GM18907 (cell line): Measurements from ENCODE around the gene COPRS.

Experiments used
- ATAC-seq: cut with Tn5 transposase; IDR thresholded peaks from one replicate; pipeline ENCODE4 v1.9.1; 2021; ENCODE audit warnings: mild to moderate bottlenecking, moderate library complexity; ENCODE audit not compliant: unreplicated experiment

COPRS gene

GRCh38 chr17:31858642-31859486, at the start of gene COPRS:
COPRS (minus strand) TSS chr17:31859244; CDS start chr17:31859199, 45 bp downstream.
- ATAC-seq, result peak; percentile 64

DNA sequence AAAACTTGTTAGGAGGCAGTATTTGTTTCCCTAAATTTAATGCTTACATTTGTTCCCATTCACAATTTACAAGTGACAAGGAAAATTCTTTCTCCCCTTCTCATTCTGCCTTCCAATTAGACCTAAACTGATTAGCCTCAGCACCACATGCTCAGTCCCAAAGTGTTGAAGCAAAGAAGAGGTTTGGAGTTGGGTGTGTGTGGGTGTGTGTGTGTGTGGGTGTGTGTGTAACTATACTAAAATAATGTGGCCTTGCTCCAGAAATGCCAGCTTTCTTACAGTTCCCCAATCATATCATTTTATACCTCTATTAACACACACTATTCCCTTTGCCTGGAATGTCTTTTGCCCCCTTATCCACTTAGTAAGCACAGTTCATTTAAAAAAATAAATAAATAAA, 49.3 kb upstream of the COPRS start:
- ATAC-seq, result no peak

- ATAC-seq, result no peak
Measured at GRCh38 chr17:31907342-31907962, 48.4 kb upstream of the COPRS start.

DNA sequence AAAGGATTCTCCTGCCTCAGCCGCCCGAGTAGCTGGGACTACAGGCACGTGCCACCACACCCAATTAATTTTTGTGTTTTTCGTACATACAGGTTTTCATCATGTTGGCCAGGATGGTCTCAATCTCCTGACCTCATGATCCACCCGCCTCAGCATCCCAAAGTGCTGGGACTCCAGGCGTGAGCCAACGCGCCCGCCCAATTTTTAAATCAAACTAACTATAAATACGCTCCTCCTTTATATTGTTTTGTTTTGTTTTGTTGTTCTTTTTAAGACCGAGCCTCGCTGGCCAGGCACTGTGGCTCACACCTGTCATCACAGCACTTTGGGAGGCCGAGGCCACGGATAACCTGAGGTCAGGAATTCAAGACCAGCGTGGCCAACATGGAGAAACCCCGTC, 44.4 kb upstream of the COPRS start:
- no peak for ATAC-seq

DNA sequence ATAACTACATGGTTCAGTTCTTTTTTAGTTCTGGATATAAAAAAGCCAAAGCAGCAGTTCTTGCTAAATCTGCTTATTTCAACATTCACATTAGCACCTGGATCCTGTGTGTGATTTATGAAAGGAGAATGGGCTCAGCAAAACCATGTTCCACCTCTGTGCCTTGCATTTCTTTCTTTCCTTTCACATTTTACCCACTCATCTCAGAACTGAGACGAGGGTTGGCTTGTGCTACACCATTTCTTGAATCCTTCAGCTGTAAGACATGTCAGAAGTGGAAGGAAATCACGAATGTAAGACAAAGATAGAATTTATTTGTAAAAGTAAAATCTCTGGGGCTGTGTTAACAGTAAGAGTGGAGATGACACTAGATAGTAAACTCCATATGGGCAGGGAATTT, 43.6 kb upstream of the COPRS start:
- ATAC-seq, result no peak

DNA sequence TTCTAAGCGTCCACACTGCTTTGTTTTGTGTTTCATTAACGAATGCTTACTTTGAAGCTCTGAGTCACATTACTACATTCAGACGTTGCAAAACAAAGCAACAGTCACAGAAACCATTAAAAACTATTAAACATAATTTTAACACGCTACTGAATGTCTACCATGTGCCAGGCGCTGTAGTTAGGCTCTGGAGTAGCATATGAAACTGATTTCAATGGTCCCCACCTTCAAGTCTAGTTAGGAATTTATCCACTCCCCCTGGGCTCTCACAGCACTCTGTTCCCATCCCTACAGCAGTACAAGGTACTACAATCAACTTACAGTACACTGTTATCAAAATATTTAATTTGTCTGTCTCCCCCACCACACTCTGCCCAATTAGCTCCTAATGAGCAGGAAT, 41.8 kb upstream of the COPRS start:
- ATAC-seq, result no peak

DNA sequence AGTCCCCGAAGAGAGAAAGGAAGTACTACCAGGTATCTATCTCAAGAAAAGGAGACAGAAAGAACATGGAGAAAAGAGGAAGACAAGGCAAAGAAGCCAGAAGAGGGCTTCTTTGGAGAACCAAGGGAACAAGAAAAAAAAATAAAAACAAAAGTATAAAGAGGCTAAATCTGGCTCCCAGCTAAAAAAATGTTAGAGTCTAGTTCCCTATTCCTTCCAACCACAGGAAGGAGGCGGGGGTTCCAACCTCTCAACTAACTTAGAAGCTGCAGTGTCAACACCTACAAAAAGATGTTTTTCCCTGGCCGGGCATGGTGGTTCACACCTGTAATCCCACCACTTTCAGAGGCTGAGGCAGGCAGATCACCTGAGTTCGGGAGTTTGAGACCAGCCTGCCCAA, 29.1 kb upstream of the COPRS start:
- ATAC-seq, result no peak

DNA sequence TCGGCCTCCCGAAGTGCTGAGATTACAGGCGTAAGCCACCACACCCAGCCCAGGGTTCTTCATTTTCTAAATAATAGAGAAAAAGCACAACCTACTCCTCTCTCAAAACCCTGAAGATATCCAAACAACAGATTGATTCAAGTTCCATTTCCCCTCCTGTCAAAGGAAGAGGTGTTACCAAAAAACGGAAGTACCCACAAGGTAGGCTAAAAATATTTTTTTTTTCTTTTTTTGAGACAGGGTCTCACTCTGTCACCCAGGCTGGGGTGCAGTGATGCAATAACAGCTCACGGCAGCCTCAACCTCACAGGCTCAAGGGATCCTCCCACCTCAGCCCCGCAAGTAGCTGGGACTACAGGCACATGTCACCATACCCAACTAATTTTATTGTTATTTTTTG, 23.5 kb upstream of the COPRS start:
- no peak for ATAC-seq

- no peak for ATAC-seq
Measured at GRCh38 chr17:31880311-31880710, 21.3 kb upstream of the COPRS start.

GRCh38 chr17:31878703-31879073, 19.6 kb upstream of the COPRS start:
- ATAC-seq, result no peak

DNA sequence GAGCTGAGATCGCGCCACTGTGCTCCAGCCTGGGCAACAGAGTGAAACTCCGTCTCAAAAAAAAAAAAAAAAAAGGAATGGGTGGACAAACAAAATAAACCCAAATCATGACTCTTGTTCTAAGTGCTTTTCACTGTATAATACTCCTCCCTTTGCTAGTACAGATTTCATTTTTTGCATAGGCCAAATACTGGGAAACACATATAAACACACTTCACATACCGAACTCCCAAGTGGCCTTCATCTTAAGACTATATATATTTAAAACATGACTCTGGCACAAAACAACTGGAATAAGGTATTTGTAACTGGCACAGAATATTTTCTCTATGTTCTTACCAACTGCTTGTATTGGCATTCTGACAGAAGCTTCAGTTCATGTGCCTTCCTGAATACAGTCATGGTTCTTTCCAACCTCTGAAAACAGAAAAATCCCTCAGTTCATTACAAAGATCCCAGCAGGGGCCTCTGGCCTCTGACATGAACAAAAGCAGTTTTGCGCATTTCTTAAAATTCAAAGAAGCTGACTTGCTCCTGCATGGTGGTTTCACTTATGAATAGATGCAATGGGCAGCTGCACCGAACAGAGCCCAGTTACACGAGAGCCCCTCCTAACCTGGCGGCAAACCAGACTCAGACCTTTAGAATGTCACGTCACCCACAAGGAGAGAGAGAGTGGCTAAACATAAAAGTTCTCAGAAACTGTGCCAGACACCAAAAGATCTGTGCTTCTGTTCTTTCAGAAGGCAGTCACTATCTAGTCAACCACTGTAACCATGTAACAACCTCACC, 19.1 kb upstream of the COPRS start:
- no peak for ATAC-seq

DNA sequence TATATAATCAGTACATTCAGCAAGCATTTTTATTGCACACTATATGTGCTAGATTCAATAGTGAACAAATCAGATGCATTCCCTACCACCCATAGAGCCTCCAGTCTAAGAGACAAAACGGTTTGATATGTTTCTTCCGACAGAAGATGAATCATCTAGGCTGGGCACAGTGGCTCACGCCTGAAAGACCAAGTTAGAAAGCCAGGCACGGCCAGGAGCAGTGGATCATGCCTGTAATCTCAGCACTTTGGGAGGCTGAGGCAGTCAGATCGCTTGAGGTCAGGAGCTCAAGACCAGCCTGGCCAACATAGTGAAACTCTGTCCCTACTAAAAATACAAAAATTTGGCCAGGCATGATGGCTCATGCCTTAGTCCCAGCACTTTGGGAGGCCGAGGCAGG, 18.3 kb upstream of the COPRS start:
- no peak for ATAC-seq

- ATAC-seq, result no peak
Measured at GRCh38 chr17:31875081-31875480, 16.0 kb upstream of the COPRS start.

DNA sequence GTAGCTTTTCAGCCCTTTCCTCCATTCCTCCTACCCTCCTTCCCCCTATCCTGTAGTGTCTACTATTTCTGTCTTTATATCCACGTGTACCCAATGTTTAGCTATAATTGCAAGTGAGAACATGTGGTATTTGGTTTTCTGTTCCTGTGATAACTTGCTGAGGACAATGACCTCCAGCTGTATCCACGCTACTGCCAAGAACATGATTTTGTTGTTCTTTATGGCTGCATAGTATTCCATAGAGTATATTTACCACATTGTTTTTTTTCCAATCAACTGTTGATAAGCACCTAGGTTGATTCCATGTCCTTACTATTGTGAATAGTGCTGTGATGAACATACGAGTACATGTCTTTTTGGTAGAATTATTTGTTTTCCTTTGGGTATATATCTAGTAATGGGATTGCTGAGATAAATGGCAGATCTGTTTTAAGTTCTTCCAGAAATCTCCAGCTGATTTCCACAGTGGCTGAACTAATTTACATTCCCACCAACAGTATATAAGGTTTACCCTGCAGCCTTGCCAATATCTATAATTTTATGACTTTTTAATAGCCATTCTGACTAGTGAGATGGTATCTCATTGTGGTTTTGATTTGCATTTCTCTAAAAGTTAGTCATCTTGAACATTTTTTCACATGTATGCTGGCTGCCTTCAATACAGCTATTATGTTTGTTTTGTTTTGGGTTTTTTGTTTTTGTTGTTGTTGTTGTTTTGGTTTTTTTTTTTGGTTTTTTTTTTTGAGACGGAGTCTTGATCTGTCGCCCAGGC, 10.9 kb upstream of the COPRS start:
- ATAC-seq, result no peak

- no peak for ATAC-seq
Measured at GRCh38 chr17:31869031-31869430, 10.0 kb upstream of the COPRS start.

- ATAC-seq, result no peak
Measured at GRCh38 chr17:31859487-31860008, 504 bp upstream of the COPRS start.

DNA sequence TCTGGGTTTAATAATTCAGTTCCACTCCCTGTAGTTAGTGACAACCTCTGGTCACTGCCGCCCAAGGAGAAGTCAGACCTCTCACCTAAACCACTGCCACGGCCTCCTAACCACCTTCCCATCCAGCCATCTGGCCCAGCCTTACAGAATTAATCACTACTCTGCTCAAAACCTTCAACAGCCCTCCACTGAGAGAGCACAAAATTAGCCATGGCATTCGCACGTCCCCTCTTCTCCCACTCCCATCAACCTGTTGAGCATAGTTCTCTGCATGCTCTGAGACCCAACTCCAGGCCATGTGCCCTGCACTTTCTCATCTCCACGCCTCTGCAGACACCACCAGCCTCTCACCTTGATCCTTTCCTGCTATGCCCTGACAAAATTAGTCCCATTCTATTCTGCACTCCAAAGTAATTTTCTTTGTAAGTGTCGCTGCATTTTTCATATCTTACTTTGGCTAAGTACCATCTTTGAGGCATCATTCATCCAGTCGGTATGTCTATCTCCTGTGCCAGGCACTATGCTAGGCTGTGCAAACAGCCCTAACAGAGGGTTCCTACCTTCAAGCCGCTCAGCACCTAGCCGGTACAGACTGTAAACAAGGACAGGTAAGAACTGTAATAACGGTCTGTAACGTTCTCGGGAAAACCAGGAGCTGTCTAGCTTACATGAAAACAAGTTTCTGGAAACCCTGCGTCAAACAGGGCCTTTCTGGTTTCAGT, 963 bp downstream of the COPRS start:
- ATAC-seq, result peak; percentile 14

- no peak for ATAC-seq
Measured at GRCh38 chr17:31856750-31857149, 2.3 kb downstream of the COPRS start.

GRCh38 chr17:31854672-31855071, 4.4 kb downstream of the COPRS start:
- no peak for ATAC-seq

DNA sequence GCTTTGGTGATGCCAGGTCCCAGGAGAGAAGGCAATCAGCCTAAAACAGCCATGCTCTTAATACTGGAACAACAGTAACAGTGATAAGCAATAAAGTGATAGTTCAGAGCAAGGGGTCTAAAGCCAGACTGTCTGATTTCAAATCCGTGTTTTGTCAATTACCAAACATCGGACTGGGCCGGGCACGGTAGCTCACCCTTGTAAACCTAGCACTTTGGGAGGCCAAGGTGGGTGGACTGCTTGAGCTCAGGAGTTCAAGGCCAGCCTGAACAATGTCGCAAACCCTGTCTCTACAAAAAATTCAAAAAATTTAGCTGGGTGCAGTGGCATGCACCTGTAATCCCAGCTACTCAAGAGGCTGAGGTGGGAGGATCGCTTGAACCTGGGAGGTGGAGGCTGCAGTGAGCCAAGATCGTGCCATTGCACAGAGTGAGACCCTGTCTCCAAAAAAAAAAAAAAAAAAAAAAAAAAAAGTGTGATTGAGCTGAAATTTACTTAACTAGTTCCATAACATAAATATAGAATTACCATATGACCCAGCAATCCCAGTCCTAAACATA, 5.1 kb downstream of the COPRS start:
- ATAC-seq, result no peak
